B cell (primary cell): ENCODE data around the gene NCOA3.

Source experiments
- EZH2 ChIP-seq: IDR thresholded peaks from 2 replicates; pipeline ENCODE4 v1.6.1; 2012; ENCODE audit warnings: borderline replicate concordance, low read depth, mild to moderate bottlenecking, moderate library complexity, low read length; ENCODE audit not compliant: insufficient read depth, poor library complexity, severe bottlenecking
- TF ChIP-seq, protein P1 (sequence below): fragments of 200-600 bp; IDR thresholded peaks from one replicate; pipeline ENCODE4 v1.8.0; 2022; ENCODE audit warnings: antibody characterized with exemption, mild to moderate bottlenecking

DNA sequence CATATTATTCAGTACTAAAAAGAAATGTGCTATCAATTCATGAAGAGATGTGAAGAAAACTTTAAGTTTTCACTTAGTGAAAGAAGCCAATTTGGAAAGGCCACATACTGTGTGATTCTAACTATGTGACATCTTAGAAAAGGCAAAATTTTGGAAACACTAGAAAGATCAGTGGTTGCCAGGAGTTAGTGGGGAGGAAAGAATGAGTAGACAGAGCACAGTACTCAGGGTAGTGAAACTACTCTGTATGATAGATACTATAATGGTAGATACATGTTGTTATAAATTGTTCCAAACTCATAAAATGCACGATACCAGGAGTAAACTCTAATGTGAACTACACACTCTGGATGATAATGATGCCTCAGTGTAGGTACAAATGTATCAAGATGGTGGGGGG, 14.2 kb downstream of the NCOA3 start:
- TF ChIP-seq, protein P1, sequence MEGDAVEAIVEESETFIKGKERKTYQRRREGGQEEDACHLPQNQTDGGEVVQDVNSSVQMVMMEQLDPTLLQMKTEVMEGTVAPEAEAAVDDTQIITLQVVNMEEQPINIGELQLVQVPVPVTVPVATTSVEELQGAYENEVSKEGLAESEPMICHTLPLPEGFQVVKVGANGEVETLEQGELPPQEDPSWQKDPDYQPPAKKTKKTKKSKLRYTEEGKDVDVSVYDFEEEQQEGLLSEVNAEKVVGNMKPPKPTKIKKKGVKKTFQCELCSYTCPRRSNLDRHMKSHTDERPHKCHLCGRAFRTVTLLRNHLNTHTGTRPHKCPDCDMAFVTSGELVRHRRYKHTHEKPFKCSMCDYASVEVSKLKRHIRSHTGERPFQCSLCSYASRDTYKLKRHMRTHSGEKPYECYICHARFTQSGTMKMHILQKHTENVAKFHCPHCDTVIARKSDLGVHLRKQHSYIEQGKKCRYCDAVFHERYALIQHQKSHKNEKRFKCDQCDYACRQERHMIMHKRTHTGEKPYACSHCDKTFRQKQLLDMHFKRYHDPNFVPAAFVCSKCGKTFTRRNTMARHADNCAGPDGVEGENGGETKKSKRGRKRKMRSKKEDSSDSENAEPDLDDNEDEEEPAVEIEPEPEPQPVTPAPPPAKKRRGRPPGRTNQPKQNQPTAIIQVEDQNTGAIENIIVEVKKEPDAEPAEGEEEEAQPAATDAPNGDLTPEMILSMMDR = no peak
- no peak for TF ChIP-seq EZH2
